ENCODE measurements around the gene SGTA. TPM values are rescaled to one million over a fixed set of nuclear protein-coding genes. Genes with fewer than 3 reads are reported as not detected.

The SGTA gene
- total and polyA plus RNA-seq, 2 of the 8 experiments (the other 6 are each of a cell fraction or from before 2014, with no cell fraction given): 86.8 to 130 TPM

DNA sequence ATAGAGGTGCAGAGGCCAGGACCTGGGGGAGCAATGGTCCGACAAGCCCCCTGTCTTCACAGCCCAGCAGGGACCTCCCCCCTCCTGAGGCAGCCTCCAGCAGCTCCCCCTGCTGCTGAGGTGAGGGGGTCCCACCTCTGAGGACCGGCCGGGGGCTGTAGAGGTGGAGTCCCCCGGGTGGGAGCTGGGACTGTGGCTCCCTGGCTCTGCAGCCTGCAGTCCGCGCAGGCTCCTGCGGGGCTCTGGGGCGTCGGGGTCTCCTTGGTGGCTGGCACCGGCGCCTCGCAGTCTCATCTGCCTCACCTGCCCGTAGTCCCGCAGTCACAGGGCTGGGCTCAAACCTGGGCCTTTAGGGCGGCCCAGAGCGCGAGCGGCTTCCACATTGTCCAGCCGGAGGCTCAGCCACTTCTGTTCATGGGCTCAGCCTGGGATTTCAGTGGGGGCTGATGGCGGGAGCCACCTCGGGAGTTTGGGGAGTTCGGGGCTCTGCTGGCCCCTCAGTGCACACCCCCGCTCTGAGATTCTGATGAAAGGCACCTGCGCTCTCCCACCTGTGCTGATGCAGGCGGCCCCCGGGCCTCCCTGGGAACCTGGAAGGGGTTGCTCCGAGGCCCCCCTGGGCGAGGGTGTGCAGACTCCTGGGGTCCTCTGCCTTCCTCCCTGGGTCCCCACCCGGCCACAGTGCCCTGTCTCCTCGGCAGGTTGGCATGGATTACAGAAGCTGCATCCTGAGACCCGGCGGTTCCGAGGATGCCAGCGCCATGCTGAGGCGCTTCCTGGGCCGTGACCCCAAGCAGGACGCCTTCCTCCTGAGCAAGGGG is 29.6 kb upstream of the SGTA start:
- CTCF ChIA-PET (ENCODE audit: partially characterized antibody): interaction anchor here (0.6 kb wide), 1 partner anchor 19 kb away, joined by 3 read pairs; no protein-coding TSS in a partner anchor
- H3K56ac ChIP-seq (replicated peaks; ENCODE audit: insufficient read length, low read depth, low read length): no peak overlapping the region

More for the DNA sequence above, 29.6 kb upstream of the SGTA start:
- H3K23me2 ChIP-seq (ENCODE audit: low read depth, low read length): no peaks in the 10 kb centered on the region
- no peak overlapping the region for H4K8ac ChIP-seq (ENCODE audit: extremely low read depth, insufficient read depth, low read length)
- H3K23ac ChIP-seq (ENCODE audit: insufficient read length): no peak overlapping the region
- TF ChIP-seq ZNF274 (IDR thresholded peaks at IDR 0.05; ENCODE audit: borderline replicate concordance, extremely low read depth, low read length) (no peak), HDAC2 (IDR thresholded peaks at IDR 0.05; ENCODE audit: borderline replicate concordance in 1 of 2, low read depth in 2 of 2, low read length in 2 of 2) (no peak), MAFK (IDR thresholded peaks at IDR 0.05; ENCODE audit: low read depth, low read length) (no peak), EP300 (IDR thresholded peaks at IDR 0.05; ENCODE audit: borderline replicate concordance in 1 of 2, low read depth in 2 of 2, low read length in 2 of 2) (no peak), RNF2 (IDR thresholded peaks at IDR 0.05; ENCODE audit: borderline replicate concordance, low read depth, low read length, missing control alignments, poor library complexity, severe bottlenecking) (no peak), YY1 (IDR thresholded peaks at IDR 0.05; ENCODE audit: low read depth, low read length) (no peak), SP2 (IDR thresholded peaks at IDR 0.05; ENCODE audit: low read length) (no peak), BRCA1 (IDR thresholded peaks at IDR 0.05; ENCODE audit: low read depth, low read length) (no peak), SRF (IDR thresholded peaks at IDR 0.05; ENCODE audit: low read depth, low read length) (no peak), NANOG (IDR thresholded peaks at IDR 0.05; ENCODE audit: insufficient read depth, low read depth, low read length, poor library complexity, severe bottlenecking) (no peak), CBX5 (IDR thresholded peaks at IDR 0.05; ENCODE audit: low read depth, low read length) (no peak), TCF12 (IDR thresholded peaks at IDR 0.05; ENCODE audit: low read depth, low read length) (no peak)
- H2BK5ac ChIP-seq (ENCODE audit: low read depth, low read length): no peak overlapping the region
- H2BK12ac ChIP-seq (ENCODE audit: low read depth, low read length): no peak overlapping the region
- H4K20me1 ChIP-seq (replicated peaks in 1 of 2; ENCODE audit: control insufficient read depth in 1 of 2, insufficient read depth in 2 of 2, low read length in 2 of 2): peaks cover 7 to 10% of the 10 kb centered on the region in 2 experiments
- no peak overlapping the region for H3K9ac ChIP-seq (replicated peaks in 1 of 4; ENCODE audit: extremely low read depth in 1 of 4, low read depth in 3 of 4, low read length in 3 of 4)
- FAIRE-seq (no peak), DNase-seq (ENCODE audit: low read depth in 1 of 2, low spot score in 2 of 2) (no peak)
- no peak overlapping the region for H2AK5ac ChIP-seq (ENCODE audit: low read depth, low read length)
- H3K18ac ChIP-seq (ENCODE audit: extremely low read depth, low read length): no peak overlapping the region
- H3K14ac ChIP-seq (ENCODE audit: insufficient read length): no peak overlapping the region
- H2AFZ ChIP-seq (ENCODE audit: low read length): no peak overlapping the region
- H3K27ac ChIP-seq (ENCODE audit: low read depth, low read length): no peak overlapping the region
- no peaks in the 10 kb centered on the region for H3K79me1 ChIP-seq (ENCODE audit: low read depth, low read length)
- 93% methylated on average over 32 of the region's 37 CpGs; no CpG with 5 or more reads in 1 of the 2 experiments for WGBS, 2 experiments (ENCODE audit: extremely low coverage in 1 of 2, insufficient coverage in 1 of 2, insufficient read length in 1 of 2, insufficient replicate concordance in 2 of 2, low coverage in 1 of 2, low lambda C conversion rate in 2 of 2, missing lambda C conversion rate in 1 of 2)
- no peak overlapping the region for H3K4me3 ChIP-seq (ENCODE audit: extremely low read depth in 1 of 4, insufficient read depth in 2 of 4, low read depth in 3 of 4, low read length in 4 of 4)
- H2BK15ac ChIP-seq (ENCODE audit: low read length): no peak overlapping the region
- POLR2A ChIA-PET (ENCODE audit: partially characterized antibody): interaction anchor here (0.7 to 1.0 kb wide), 4 partner anchors 10 to 29 kb away, joined by 3 to 7 read pairs (median 4); partner anchors contain the start of gene THOP1
- peaks cover 13 to 57% (median 44%) of the 10 kb centered on the region in 4 experiments; a peak in 6 of 8 replicates for H3K36me3 ChIP-seq (ENCODE audit: control insufficient read depth in 2 of 4, insufficient read depth in 4 of 4, low read length in 3 of 4)
- no peak overlapping the region for H4K5ac ChIP-seq (ENCODE audit: insufficient read length, low read depth, low read length)
- no peak overlapping the region for H3K4me2 ChIP-seq (ENCODE audit: insufficient read depth in 1 of 2, low read depth in 2 of 2, low read length in 2 of 2)
- no peak overlapping the region for H2BK120ac ChIP-seq (replicated peaks; ENCODE audit: low read depth, low read length)
- H4K91ac ChIP-seq (replicated peaks; ENCODE audit: insufficient read length, low read length): no peak overlapping the region
- no peaks in the 10 kb centered on the region for H3K27me3 ChIP-seq (replicated peaks in 1 of 4; ENCODE audit: control insufficient read depth in 3 of 4, extremely low read depth in 1 of 4, insufficient read depth in 3 of 4, low read length in 3 of 4)
- no peaks in the 10 kb centered on the region for H3K4me1 ChIP-seq (replicated peaks in 1 of 4; ENCODE audit: control insufficient read depth in 3 of 4, insufficient read depth in 4 of 4, low read length in 3 of 4)
- H2BK20ac ChIP-seq (ENCODE audit: low read length): no peak overlapping the region
- no peaks in the 10 kb centered on the region for H3K9me3 ChIP-seq (ENCODE audit: insufficient read depth in 2 of 2, low read depth in 1 of 2, low read length in 1 of 2)
- H3K4ac ChIP-seq (replicated peaks; ENCODE audit: insufficient read length, low read depth, low read length): no peak overlapping the region
- H3K79me2 ChIP-seq (ENCODE audit: control insufficient read depth in 1 of 2, insufficient read depth in 2 of 2, low read length in 2 of 2): no peaks in the 10 kb centered on the region

Data from H1 (cell line).